ENCODE measurements around the gene FRMD4A. TPM values are rescaled to one million over a fixed set of nuclear protein-coding genes. Genes with fewer than 3 reads are reported as not detected.

The FRMD4A gene
- polyA plus RNA-seq, 1 of the 3 experiments (the other 2 are of a cell fraction), result 37.7 TPM

GRCh38 chr10:13630231-13630630 is 700.5 kb downstream of the FRMD4A start:
- Histone ChIP-seq H3K27me3 (ENCODE audit: insufficient read depth) (no peaks in the 10 kb centered on the region), H3K9ac (no peak overlapping the region), H3K4me3 (ENCODE audit: low read depth in 2 of 2, low read length in 1 of 2) (no peak overlapping the region), H3K79me2 (ENCODE audit: insufficient read depth) (no peaks in the 10 kb centered on the region), H3K4me2 (no peak overlapping the region), H3K4me1 (ENCODE audit: control insufficient read depth in 1 of 2, insufficient read depth in 2 of 2, low read depth in 1 of 2, low read length in 1 of 2) (peaks cover 0 to 4% of the 10 kb centered on the region in 2 experiments; a peak in 1 of 4 replicates), H3K9me2 (no peaks in the 10 kb centered on the region), H3K36me3 (replicated peaks in 1 of 2; ENCODE audit: control insufficient read depth in 1 of 2, insufficient read depth in 2 of 2, low read length in 1 of 2) (peaks cover 28 to 49% of the 10 kb centered on the region in 2 experiments), H3K9me3 (no peaks in the 10 kb centered on the region), H4K20me1 (ENCODE audit: insufficient read depth) (no peaks in the 10 kb centered on the region), H3K27ac (ENCODE audit: low read depth in 2 of 2, low read length in 1 of 2) (no peak overlapping the region), H3F3A (replicated peaks; ENCODE audit: insufficient read depth) (no peaks in the 10 kb centered on the region), H2AFZ (ENCODE audit: low read depth) (no peak overlapping the region)
- DNase-seq, result no peak
- TF ChIP-seq PBX3 (IDR thresholded peaks at IDR 0.05) (no peak), USF1 (IDR thresholded peaks at IDR 0.05; ENCODE audit: borderline replicate concordance, low read depth) (no peak), CHD2 (IDR thresholded peaks at IDR 0.05; ENCODE audit: low read length, partially characterized antibody) (no peak), TCF12 (IDR thresholded peaks at IDR 0.05) (no peak), EZH2phosphoT487 (IDR thresholded peaks at IDR 0.05; ENCODE audit: borderline replicate concordance, low read depth) (no peak), RCOR1 (IDR thresholded peaks at IDR 0.05; ENCODE audit: low read length) (no peak), TAF1 (IDR thresholded peaks at IDR 0.05; ENCODE audit: borderline replicate concordance, low read depth, low read length) (no peak), USF2 (IDR thresholded peaks at IDR 0.05; ENCODE audit: borderline replicate concordance, low read depth, low read length) (no peak), CTCF (IDR thresholded peaks at IDR 0.05) (no peak), TEAD4 (IDR thresholded peaks at IDR 0.05; ENCODE audit: borderline replicate concordance, insufficient read depth) (no peak), NRF1 (IDR thresholded peaks at IDR 0.05; ENCODE audit: low read depth, low read length) (no peak), ZBTB33 (IDR thresholded peaks at IDR 0.05; ENCODE audit: borderline replicate concordance, low read depth) (no peak), RFX5 (IDR thresholded peaks at IDR 0.05; ENCODE audit: low read length) (no peak), POLR2AphosphoS5 (IDR thresholded peaks at IDR 0.05; ENCODE audit: low read depth, low read length) (no peak)
- ChIA-PET CTCF (interaction anchor here (1.5 to 2.5 kb wide), 2 partner anchors 9 to 16 kb away, joined by 6 to 9 read pairs; no protein-coding TSS in a partner anchor), POLR2A (no interaction called here)
